Skeletal muscle satellite cell (primary cell): ENCODE measurements around the gene SSBP3.
"Not testable (repeated sequence)": the region's sequence is repeated elsewhere in the genome, so short reads cannot be mapped to it uniquely, and the experiment has no call there.

Experiments
- H3K27me3 ChIP-seq: 2 replicates; pipeline ENCODE4 v1.7.0; 2013; ENCODE audit warnings: low read length; ENCODE audit not compliant: control insufficient read depth, insufficient read depth
- H3K36me3 ChIP-seq: 2 replicates; pipeline ENCODE4 v1.7.0; 2013; ENCODE audit warnings: mild to moderate bottlenecking, control low read depth, low read length; ENCODE audit not compliant: insufficient read depth
- H3K4me1 ChIP-seq: 2 replicates; pipeline ENCODE4 v1.7.0; 2013; ENCODE audit warnings: low read length; ENCODE audit not compliant: control insufficient read depth, insufficient read depth
- H3K4me2 ChIP-seq: 2 replicates; pipeline ENCODE4 v1.7.0; 2013; ENCODE audit warnings: mild to moderate bottlenecking, low read length
- H3K4me3 ChIP-seq: 2 replicates; pipeline ENCODE4 v1.7.0; 2013; ENCODE audit warnings: low read length
- H3K9ac ChIP-seq: 2 replicates; pipeline ENCODE4 v1.7.0; 2013; ENCODE audit warnings: mild to moderate bottlenecking, low read depth, low read length, moderate library complexity
- H3K9me3 ChIP-seq: replicated peaks from 2 replicates; pipeline ENCODE4 v1.7.0; 2013; ENCODE audit warnings: mild to moderate bottlenecking, control low read depth, low read length

SSBP3 gene

GRCh38 chr1:54239035-54239383 is 167.2 kb downstream of the SSBP3 start:
- Histone ChIP-seq H3K4me1 (no peaks in the 10 kb centered on the region), H3K9ac (no peak overlapping the region), H3K4me3 (no peak overlapping the region), H3K4me2 (no peak overlapping the region), H3K27me3 (no peaks in the 10 kb centered on the region), H3K36me3 (peaks cover 16% of the 10 kb centered on the region), H3K9me3 (no peaks in the 10 kb centered on the region)

- peaks cover 16% of the 10 kb centered on the region for H3K36me3 ChIP-seq
- H3K9ac ChIP-seq = no peak overlapping the region
- H3K9me3 ChIP-seq = no peaks in the 10 kb centered on the region
- H3K27me3 ChIP-seq = no peaks in the 10 kb centered on the region
- no peak overlapping the region for H3K4me3 ChIP-seq
- no peaks in the 10 kb centered on the region for H3K4me1 ChIP-seq
- H3K4me2 ChIP-seq = no peak overlapping the region
Measured at GRCh38 chr1:54238353-54239034, 167.7 kb downstream of the SSBP3 start.

GRCh38 chr1:54237586-54237985 is 168.6 kb downstream of the SSBP3 start:
- H3K4me1 ChIP-seq = no peaks in the 10 kb centered on the region
- no peak overlapping the region for H3K4me3 ChIP-seq
- no peaks in the 10 kb centered on the region for H3K9me3 ChIP-seq
- peaks cover 16% of the 10 kb centered on the region for H3K36me3 ChIP-seq
- H3K27me3 ChIP-seq = no peaks in the 10 kb centered on the region
- no peak overlapping the region for H3K4me2 ChIP-seq
- H3K9ac ChIP-seq = no peak overlapping the region

GRCh38 chr1:54234284-54234683 is 171.9 kb downstream of the SSBP3 start:
- H3K4me1 ChIP-seq = peaks cover 9% of the 10 kb centered on the region
- H3K36me3 ChIP-seq = peaks cover 12% of the 10 kb centered on the region
- H3K9me3 ChIP-seq = no peaks in the 10 kb centered on the region
- no peak overlapping the region for H3K9ac ChIP-seq
- no peak overlapping the region for H3K4me2 ChIP-seq
- no peak overlapping the region for H3K4me3 ChIP-seq
- H3K27me3 ChIP-seq = no peaks in the 10 kb centered on the region

GRCh38 chr1:54233196-54233595 is 173.0 kb downstream of the SSBP3 start:
- not testable (repeated sequence) for H3K27me3 ChIP-seq, H3K9me3 ChIP-seq, H3K9ac ChIP-seq, H3K4me3 ChIP-seq, H3K4me2 ChIP-seq
- H3K36me3 ChIP-seq = peaks cover 12% of the 10 kb centered on the region
- peaks cover 20% of the 10 kb centered on the region for H3K4me1 ChIP-seq

- Histone ChIP-seq H3K4me3 (no peak overlapping the region), H3K4me1 (peaks cover 34% of the 10 kb centered on the region), H3K4me2 (no peak overlapping the region), H3K9me3 (no peaks in the 10 kb centered on the region), H3K27me3 (no peaks in the 10 kb centered on the region), H3K36me3 (no peaks in the 10 kb centered on the region), H3K9ac (no peak overlapping the region)
Measured at GRCh38 chr1:54230507-54231339, 175.5 kb downstream of the SSBP3 start.

- Histone ChIP-seq H3K9me3 (no peaks in the 10 kb centered on the region), H3K4me2 (peak overlapping the region; percentile 40), H3K4me1 (peaks cover 34% of the 10 kb centered on the region), H3K4me3 (no peak overlapping the region), H3K27me3 (no peaks in the 10 kb centered on the region), H3K36me3 (no peaks in the 10 kb centered on the region), H3K9ac (no peak overlapping the region)
Measured at GRCh38 chr1:54229281-54229891, 176.8 kb downstream of the SSBP3 start.

GRCh38 chr1:54228638-54229079 is 177.5 kb downstream of the SSBP3 start:
- Histone ChIP-seq H3K9ac (no peak overlapping the region), H3K4me3 (no peak overlapping the region), H3K27me3 (no peaks in the 10 kb centered on the region), H3K9me3 (no peaks in the 10 kb centered on the region), H3K4me2 (peak overlapping the region; percentile 40), H3K36me3 (no peaks in the 10 kb centered on the region), H3K4me1 (peaks cover 34% of the 10 kb centered on the region)

GRCh38 chr1:54227891-54228310 is 178.3 kb downstream of the SSBP3 start:
- peaks cover 34% of the 10 kb centered on the region for H3K4me1 ChIP-seq
- H3K9me3 ChIP-seq = no peaks in the 10 kb centered on the region
- H3K27me3 ChIP-seq = no peaks in the 10 kb centered on the region
- no peaks in the 10 kb centered on the region for H3K36me3 ChIP-seq
- H3K9ac ChIP-seq = no peak overlapping the region
- H3K4me2 ChIP-seq = no peak overlapping the region
- H3K4me3 ChIP-seq = no peak overlapping the region

GRCh38 chr1:54227091-54227602 is 179.0 kb downstream of the SSBP3 start:
- no peaks in the 10 kb centered on the region for H3K27me3 ChIP-seq
- peak overlapping the region; percentile 76 for H3K4me2 ChIP-seq
- H3K4me1 ChIP-seq = peaks cover 34% of the 10 kb centered on the region
- peak overlapping the region; percentile 22 for H3K4me3 ChIP-seq
- no peak overlapping the region for H3K9ac ChIP-seq
- no peaks in the 10 kb centered on the region for H3K9me3 ChIP-seq
- no peaks in the 10 kb centered on the region for H3K36me3 ChIP-seq

- H3K27me3 ChIP-seq = no peaks in the 10 kb centered on the region
- peaks cover 36% of the 10 kb centered on the region for H3K4me1 ChIP-seq
- no peak overlapping the region for H3K4me3 ChIP-seq
- H3K4me2 ChIP-seq = no peak overlapping the region
- no peaks in the 10 kb centered on the region for H3K9me3 ChIP-seq
- H3K9ac ChIP-seq = no peak overlapping the region
- H3K36me3 ChIP-seq = no peaks in the 10 kb centered on the region
Measured at GRCh38 chr1:54225986-54226559, 180.1 kb downstream of the SSBP3 start.
